Activated CD8-positive, alpha-beta T cell treated with anti-CD3 and anti-CD28 coated beads, Interleukin-2, amount 10 ng/mL, durations not matched to agents 7 days and 5 days (primary cell): ENCODE data around the gene GZMM. TPM values are rescaled to one million over a fixed set of nuclear protein-coding genes. Genes with fewer than 3 reads are reported as not detected.

Experiments
- ATAC-seq: fragments of 150-1000 bp; cut with Tn5 transposase; one replicate; pipeline ENCODE4 v1.10.0; 2021; ENCODE audit warnings: moderate library complexity
- CTCF ChIA-PET: fragments of 350-600 bp; sonication (Branson Sonifier 250); formaldehyde crosslinking; loops from one replicate; lab custom pipeline; 2021; ENCODE audit warnings: antibody characterized with exemption; lab: Charles Lee
- POLR2A ChIA-PET: fragments of 350-600 bp; sonication (Branson Sonifier 250); formaldehyde crosslinking; loops from one replicate; lab custom pipeline; 2021; ENCODE audit warnings: antibody characterized with exemption; lab: Charles Lee
- DNase-seq: peaks from one replicate; pipeline ENCODE4 v3.0.0-alpha.2; 2020
- H3K27ac Mint-ChIP-seq: one replicate; pipeline ENCODE4 v1.8.0; 2021; ENCODE audit warnings: mild to moderate bottlenecking, mixed read lengths
- H3K27me3 Mint-ChIP-seq: one replicate; pipeline ENCODE4 v1.8.0; 2021; ENCODE audit warnings: low read depth, mixed read lengths
- H3K36me3 Mint-ChIP-seq: one replicate; pipeline ENCODE4 v1.8.0; 2021; ENCODE audit warnings: low read depth, mixed read lengths
- H3K4me1 Mint-ChIP-seq: one replicate; pipeline ENCODE4 v1.8.0; 2021; ENCODE audit warnings: low read depth, mixed read lengths
- H3K4me3 Mint-ChIP-seq: one replicate; pipeline ENCODE4 v1.8.0; 2021; ENCODE audit warnings: mild to moderate bottlenecking, mixed read lengths
- H3K9me3 Mint-ChIP-seq: one replicate; pipeline ENCODE4 v1.8.0; 2022; ENCODE audit warnings: mixed read lengths; ENCODE audit not compliant: insufficient read depth
- total RNA-seq, 2 experiments: library from RNA; stranded (reverse); gene quantifications; one replicate each; pipeline ENCODE4 v1.2.3, GENCODE V29; 2021

Gene GZMM
- total RNA-seq, 2 experiments from 2014 or later: 86.9 to 87.3 TPM

DNA sequence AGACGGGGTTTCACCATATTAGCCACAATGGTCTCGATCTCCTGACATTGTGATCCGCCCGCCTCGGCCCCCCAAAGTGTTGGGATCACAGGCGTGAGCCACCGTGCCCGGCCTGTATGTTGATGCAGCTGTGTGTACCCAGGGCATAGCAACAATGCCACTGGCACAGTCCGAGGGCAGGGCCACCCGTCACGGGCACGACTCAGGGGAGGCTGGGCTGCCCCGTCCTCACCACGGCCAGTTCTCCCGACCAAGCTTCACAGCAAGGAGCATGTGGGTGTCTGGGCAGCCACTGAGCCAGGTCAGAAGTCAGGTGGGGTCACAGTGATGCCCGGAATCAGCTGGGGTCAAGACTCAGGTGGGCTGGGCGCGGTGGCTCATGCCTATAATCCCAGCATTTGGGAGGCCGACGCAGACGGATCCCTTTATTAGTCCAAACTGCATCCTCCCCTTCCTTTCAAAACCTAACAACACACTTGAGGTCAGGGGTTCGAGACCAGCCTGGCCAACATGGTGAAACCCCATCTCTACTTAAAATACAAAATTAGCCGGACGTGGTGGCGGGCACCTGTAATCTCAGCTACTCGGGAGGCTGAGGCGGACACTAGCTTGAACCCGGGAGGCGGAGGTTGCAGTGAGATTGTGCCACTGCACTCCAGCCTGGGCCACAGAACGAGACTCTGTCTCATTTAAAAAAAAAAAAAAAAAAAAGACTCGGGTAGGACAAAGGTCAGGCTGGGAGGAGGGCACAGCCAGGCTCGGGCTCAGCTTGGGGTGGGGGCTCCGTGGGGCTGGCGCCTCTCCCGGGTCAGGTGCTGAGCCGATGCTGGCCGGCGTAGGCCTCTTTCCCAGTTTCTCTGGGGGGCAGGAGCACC, 13.5 kb upstream of the GZMM start:
- peaks cover 22% of the 10 kb centered on the region for H3K4me1 Mint-ChIP-seq
- no peak for DNase-seq
- no peak for ATAC-seq
- peak overlapping the region; percentile 78 for H3K4me3 Mint-ChIP-seq
- peak overlapping the region; percentile 89 for H3K27ac Mint-ChIP-seq
- peaks cover 4% of the 10 kb centered on the region for H3K36me3 Mint-ChIP-seq
- POLR2A ChIA-PET: interaction anchor here (0.7 to 3.2 kb wide), 5 partner anchors 9 to 42 kb away, joined by 3 to 14 read pairs (median 9); partner anchors contain the start of genes BSG and TPGS1
- CTCF ChIA-PET: interaction anchor here (1.1 to 6.1 kb wide), 3 partner anchors 11 to 23 kb away, joined by 3 to 87 read pairs (median 24); partner anchors contain the start of gene TPGS1
- peaks cover 3% of the 10 kb centered on the region for H3K27me3 Mint-ChIP-seq
- no peaks in the 10 kb centered on the region for H3K9me3 Mint-ChIP-seq

DNA sequence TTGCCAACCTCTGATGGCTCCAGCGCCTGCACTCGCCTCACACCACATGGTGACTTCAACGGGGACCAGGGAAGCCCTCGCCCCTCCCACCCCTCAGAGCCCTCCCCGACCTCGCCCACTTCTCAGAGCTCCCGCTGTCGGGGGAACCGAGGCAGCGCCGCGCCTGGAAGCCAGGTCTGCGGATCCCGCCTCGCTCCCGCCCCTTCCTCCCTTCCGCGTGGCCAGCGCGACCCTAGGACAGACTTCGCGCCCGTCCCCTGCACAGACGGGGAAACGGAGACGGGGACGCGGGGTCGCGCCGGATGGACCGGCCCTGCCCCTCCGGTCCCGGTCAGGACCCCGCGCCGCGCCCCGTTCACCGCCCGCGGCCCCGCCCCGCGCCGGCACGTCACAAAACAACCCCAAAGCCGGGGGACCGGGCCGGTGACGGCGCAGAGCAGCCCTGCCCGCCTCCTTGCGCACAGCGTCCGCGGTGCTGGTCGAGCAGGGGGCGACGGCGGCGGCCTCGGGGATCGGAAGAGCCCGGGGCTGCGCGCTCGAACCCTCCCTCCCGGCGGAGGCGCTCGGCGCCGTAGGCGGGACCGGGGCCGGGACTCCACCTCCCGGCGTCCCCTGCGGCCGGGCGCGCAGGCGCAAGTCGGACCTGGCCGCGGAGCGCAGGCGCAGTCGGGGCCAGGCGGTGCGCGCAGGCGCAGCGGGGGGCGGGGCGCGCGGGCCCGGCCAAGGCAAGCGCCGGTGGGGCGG, 12.7 kb upstream of the GZMM start:
- peak overlapping the region; percentile 89 for H3K27ac Mint-ChIP-seq

DNA sequence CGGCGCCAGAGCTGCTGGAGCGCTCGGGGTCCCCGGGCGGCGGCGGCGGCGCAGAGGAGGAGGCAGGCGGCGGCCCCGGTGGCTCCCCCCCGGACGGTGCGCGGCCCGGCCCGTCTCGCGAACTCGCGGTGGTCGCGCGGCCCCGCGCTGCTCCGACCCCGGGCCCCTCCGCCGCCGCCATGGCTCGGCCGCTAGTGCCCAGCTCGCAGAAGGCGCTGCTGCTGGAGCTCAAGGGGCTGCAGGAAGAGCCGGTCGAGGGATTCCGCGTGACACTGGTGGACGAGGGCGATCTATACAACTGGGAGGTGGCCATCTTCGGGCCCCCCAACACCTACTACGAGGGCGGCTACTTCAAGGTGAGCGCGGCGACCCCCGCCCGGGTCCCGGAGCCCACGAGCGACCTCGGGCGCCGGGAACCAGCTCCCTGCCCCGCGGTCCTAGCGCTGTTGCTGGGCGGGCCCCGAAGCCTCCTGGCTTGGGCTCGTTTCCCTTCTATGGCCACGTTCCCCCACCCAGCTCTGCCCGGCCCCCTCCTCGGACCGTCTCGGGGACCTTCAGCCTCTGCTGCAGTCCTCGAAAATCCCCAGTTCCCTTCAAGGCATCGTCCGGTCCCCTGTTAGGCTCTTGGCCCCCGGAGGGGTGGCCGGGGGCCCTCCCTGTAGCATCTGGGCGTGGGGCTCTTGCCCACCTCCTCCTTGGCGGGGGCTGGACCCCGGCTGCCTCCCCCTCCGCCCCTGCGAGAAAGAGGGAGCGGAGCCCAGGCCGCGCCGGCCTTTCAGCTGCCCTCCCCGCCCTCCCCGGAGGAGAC, 11.9 kb upstream of the GZMM start, which contains the start of gene CDC34:
Gene CDC34 (plus strand): TSS at position 8 of the 808 bp plus-strand sequence. CDS start 172 bp downstream, at position 180.
- ATAC-seq (peak; percentile 3), DNase-seq (no peak)
- peak within 1 kb of the TSS; percentile 89 for H3K27ac Mint-ChIP-seq
- CTCF ChIA-PET: interaction anchor here (0.7 to 6.1 kb wide), 9 partner anchors 10 to 78 kb away, joined by 3 to 87 read pairs (median 5); partner anchors contain the start of genes GZMM and TPGS1
- peaks cover 22% of the 10 kb centered on the region for H3K4me1 Mint-ChIP-seq
- H3K27me3 Mint-ChIP-seq: no peaks in the 10 kb centered on the region
- POLR2A ChIA-PET: interaction anchor here (1.2 to 3.2 kb wide), 8 partner anchors 10 to 40 kb away, joined by 3 to 19 read pairs (median 8); partner anchors contain the start of genes BSG, GZMM and TPGS1
- peak within 1 kb of the TSS; percentile 82 for H3K4me3 Mint-ChIP-seq
- H3K36me3 Mint-ChIP-seq: peaks cover 10% of the 10 kb centered on the region
- no peaks in the 10 kb centered on the region for H3K9me3 Mint-ChIP-seq

More for the DNA sequence above, 12.7 kb upstream of the GZMM start:
- Mint-ChIP-seq H3K4me1 (peaks cover 22% of the 10 kb centered on the region), H3K27me3 (peaks cover 2% of the 10 kb centered on the region), H3K9me3 (no peaks in the 10 kb centered on the region), H3K4me3 (peak overlapping the region; percentile 78), H3K36me3 (peaks cover 6% of the 10 kb centered on the region)
- ATAC-seq (peak; percentile 80), DNase-seq (peak; percentile 88)
- POLR2A ChIA-PET: interaction anchor here (1.2 to 3.2 kb wide), 8 partner anchors 9 to 41 kb away, joined by 3 to 19 read pairs (median 8); partner anchors contain the start of genes BSG, GZMM and TPGS1
- CTCF ChIA-PET: interaction anchor here (0.7 to 6.1 kb wide), 8 partner anchors 10 to 79 kb away, joined by 3 to 87 read pairs (median 4); partner anchors contain the start of genes GZMM and TPGS1

DNA sequence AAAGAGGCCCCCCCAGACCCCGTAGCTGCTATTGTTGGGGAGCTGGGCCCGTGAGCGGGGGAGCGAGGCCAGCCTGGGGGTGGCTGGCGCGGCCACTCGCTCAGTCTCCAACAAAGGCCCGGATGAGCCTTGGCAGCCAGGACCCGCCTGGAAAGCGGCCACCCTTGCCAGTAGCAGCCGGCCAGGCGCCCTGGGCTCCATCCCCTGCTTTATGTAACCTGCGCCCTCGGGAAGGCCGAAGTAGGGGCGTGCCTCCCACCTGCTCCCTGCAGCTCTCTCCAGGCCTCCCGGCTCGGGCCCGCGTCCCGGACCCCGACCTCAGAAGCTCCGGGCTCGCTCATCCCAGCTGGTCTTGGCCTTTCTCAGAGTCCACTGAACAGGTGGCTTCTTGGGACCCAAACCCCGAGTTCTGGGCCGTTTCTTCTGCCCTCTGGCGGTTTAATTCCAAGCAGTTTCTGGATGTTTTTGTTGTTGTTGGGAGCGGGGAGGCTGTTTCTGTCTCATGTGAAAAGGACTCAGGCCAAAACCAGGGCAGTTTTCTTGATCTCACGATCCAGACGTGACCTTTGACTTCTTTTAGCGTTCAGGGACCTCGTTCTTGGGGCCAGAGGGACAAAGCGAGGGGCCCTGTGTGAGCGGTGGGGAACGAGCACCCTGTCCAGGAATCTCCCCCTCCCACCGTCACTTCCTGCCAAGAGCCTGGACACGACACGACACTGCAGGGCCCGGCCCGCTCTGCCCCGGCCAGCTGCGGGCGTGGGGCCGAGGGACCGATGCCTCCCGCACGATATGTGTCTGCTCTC, 11.1 kb upstream of the GZMM start:
- ATAC-seq (peak; percentile 1), DNase-seq (peak; percentile 63)
- CTCF ChIA-PET: interaction anchor here (1.3 to 6.1 kb wide), 6 partner anchors 9 to 77 kb away, joined by 4 to 87 read pairs (median 6); partner anchors contain the start of gene TPGS1
- Mint-ChIP-seq H3K4me1 (peaks cover 22% of the 10 kb centered on the region), H3K4me3 (peak overlapping the region; percentile 82), H3K36me3 (peaks cover 10% of the 10 kb centered on the region), H3K27ac (peak overlapping the region; percentile 81), H3K9me3 (no peaks in the 10 kb centered on the region), H3K27me3 (no peaks in the 10 kb centered on the region)
- POLR2A ChIA-PET: interaction anchor here (1.1 to 3.2 kb wide), 7 partner anchors 11 to 39 kb away, joined by 3 to 19 read pairs (median 9); partner anchors contain the start of genes BSG, GZMM and TPGS1

DNA sequence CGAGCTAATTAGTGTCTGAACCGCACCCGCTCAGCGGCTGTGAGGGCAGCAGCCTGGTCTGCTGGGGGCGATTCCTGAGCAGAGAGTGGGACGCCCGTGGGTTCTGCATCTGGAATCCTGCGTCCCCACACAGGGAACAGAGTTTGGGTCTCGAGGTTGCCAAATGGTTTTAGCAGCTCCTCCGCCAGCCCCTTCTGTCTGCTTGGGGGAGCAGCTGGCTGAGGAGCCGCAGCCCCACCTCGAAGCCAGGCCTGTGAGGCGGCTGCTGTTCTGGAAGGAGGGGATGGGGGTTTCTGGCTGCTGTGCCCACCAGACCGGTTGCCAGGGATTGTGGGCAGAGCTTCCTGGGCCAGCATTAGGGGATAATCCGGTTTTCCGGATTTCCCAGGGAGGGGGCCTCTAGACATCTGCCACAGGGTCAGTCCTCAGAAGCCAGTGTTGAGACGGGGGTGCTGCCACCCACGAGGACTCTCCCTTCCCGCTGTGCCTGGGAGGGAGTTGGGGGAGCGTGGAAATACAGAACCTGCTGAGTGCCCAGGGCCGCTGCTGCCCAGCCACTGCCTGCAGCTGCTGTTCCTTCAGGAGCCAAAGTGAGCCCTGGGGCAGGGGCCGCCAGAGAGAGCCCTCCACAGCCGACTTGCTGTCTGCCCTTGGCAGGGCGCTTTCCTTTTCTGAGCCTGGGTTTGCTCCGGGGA, 10.3 kb upstream of the GZMM start:
- Mint-ChIP-seq H3K4me3 (peak overlapping the region; percentile 82), H3K27me3 (no peaks in the 10 kb centered on the region), H3K36me3 (peaks cover 13% of the 10 kb centered on the region), H3K9me3 (no peaks in the 10 kb centered on the region), H3K4me1 (peaks cover 22% of the 10 kb centered on the region), H3K27ac (peak overlapping the region; percentile 25)
- ChIA-PET POLR2A (interaction anchor here (1.1 to 3.2 kb wide), 3 partner anchors 12 to 39 kb away, joined by 3 to 19 read pairs (median 14); partner anchors contain the start of gene BSG), CTCF (interaction anchor here (1.8 to 6.1 kb wide), 3 partner anchors 9 to 27 kb away, joined by 7 to 87 read pairs (median 24); partner anchors contain the start of gene TPGS1)
- ATAC-seq: no peak
- DNase-seq: no peak

DNA sequence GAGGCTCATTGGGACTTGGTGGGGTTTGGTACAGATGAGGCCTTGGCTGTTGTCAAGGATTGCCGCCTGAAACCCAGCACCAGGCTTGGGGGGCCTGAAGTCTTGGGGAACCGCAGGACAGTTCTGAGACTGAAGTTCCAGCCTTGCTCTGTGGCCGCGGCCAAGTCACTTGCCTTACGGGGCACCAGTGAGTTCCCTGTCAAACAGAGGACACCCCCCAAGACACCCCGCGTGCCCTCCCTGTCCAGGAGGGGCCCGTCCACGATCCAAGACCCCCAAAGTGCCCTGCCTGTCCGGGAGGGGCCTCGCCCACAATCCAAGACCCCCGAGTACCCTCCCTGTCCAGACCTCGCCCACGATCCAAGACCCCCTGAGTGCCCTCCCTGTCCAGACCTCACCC, 9.8 kb upstream of the GZMM start:
- H3K9me3 Mint-ChIP-seq: no peaks in the 10 kb centered on the region
- H3K27ac Mint-ChIP-seq: no peak overlapping the region
- CTCF ChIA-PET: interaction anchor here (3.9 to 6.1 kb wide), 2 partner anchors 23 to 27 kb away, joined by 24 to 87 read pairs; partner anchors contain the start of gene TPGS1
- POLR2A ChIA-PET: no interaction called here
- DNase-seq (no peak), ATAC-seq (no peak)
- peaks cover 22% of the 10 kb centered on the region for H3K4me1 Mint-ChIP-seq
- peaks cover 15% of the 10 kb centered on the region for H3K36me3 Mint-ChIP-seq
- peak overlapping the region; percentile 82 for H3K4me3 Mint-ChIP-seq
- H3K27me3 Mint-ChIP-seq: no peaks in the 10 kb centered on the region

DNA sequence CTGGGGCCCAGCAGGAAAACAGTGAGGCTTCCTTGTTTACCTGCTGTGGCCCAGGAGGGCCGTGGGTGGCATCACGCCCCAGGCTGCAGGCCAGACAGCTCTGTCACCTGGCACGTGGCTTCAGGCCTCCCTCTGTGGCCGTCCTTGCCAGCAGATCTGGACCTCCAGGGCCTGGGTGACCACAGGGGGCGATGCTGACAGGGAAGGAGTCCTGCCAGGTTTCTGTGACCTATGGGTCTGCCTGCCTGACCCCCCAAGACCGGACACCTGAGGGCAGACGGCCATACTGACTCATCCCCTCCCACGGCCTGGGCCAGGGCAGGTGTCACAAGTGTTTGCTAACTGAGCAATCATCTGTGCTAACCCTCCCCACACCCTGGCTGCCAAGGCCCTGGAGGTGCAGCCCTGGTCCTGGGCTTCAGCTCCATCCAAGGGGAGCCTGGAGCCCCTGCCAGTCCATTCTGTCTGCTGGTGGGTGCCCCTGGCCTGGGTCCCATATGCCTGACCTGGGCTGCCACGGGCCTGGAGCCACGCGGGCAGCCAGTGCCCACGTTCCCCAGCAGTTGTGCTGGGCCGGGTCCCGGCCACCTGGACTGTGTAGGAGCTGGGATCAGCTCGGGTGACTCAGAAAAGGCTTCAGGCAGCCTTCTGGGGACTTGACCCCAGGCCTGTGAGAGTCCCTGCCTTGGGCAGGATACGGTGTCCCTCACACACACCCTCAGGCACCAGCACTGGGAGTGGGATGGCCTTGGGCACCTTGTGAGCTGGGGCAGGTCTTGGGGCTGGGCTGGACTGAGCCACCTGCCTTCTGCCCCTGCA, 8.6 kb upstream of the GZMM start:
- ChIA-PET POLR2A (interaction anchor here (0.7 kb wide), 1 partner anchor 9 kb away, joined by 3 read pairs; the partner anchor contains the start of gene GZMM), CTCF (no interaction called here)
- Mint-ChIP-seq H3K4me3 (peak overlapping the region; percentile 40), H3K27ac (peak overlapping the region; percentile 63), H3K9me3 (no peaks in the 10 kb centered on the region), H3K4me1 (peaks cover 20% of the 10 kb centered on the region), H3K27me3 (no peaks in the 10 kb centered on the region), H3K36me3 (peaks cover 15% of the 10 kb centered on the region)
- no peak for DNase-seq
- no peak for ATAC-seq

DNA sequence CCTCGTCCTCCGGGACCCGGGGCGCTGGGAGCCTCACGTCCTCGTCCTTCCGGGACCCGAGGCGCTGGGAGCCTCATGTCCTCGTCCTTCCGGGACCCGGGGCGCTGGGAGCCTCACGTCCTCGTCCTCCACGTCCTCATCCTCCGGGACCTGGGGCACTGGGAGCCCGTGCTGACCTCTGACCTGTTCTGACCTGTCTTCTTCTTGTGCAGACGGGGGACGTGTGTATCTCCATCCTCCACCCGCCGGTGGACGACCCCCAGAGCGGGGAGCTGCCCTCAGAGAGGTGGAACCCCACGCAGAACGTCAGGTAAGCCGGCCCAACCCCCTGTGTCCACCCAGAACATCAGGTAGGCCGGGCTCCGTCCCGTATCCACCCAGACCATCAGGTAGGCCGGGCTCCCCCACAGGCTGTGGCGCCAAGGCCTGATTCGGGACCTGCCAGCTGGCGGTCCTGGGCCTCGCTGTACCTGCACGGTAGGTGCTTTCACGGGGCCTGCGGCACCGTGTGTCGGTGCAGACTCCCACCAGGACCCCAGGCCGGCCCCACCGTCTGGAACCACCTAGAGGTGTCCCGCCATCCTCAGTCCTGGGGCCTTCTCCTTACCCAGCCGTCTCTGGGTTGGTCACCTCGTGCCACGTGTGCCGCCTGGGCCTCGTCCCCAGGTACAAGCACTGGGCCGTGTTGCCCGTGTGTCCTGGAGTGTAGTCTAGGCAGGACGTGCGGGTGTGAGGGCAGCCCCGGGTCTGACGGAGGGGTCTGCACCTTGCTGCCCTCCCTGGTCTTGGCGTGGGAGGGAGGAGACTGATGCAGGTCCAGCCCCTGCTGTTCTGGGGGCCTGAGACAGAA, 7.6 kb upstream of the GZMM start:
- peaks cover 15% of the 10 kb centered on the region for H3K4me1 Mint-ChIP-seq
- no peak overlapping the region for H3K4me3 Mint-ChIP-seq
- H3K9me3 Mint-ChIP-seq: no peaks in the 10 kb centered on the region
- H3K36me3 Mint-ChIP-seq: peaks cover 15% of the 10 kb centered on the region
- ChIA-PET POLR2A (no interaction called here), CTCF (no interaction called here)
- H3K27me3 Mint-ChIP-seq: no peaks in the 10 kb centered on the region
- no peak overlapping the region for H3K27ac Mint-ChIP-seq
- ATAC-seq: no peak
- DNase-seq: no peak
